Raji (cell line): Measurements from ENCODE around the gene MLANA.

Source experiments
- POLR2A ChIP-seq: IDR thresholded peaks from 2 replicates; pipeline ENCODE4 v1.6.1; 2011; ENCODE audit warnings: low read depth, low read length, control low read depth; ENCODE audit not compliant: insufficient read depth

Gene MLANA

DNA sequence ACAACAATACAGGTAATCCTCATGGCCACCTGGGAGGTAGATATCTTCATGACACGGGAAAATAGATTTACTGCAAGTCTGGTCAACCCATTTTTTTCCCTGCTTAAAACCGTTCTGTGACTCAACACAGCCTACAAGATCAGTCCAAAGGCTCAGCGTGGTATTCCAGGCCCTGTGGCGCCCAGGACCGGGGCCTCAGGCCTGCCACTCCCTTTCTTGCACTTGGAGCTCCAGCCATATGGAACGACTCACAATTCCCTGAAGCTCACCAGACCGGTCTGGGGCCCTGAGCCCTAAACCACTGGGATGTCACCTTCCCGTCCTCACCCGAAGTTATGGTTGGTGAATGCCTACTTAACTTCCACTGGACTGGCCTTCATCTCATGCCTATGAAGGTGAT is 6.5 kb upstream of the MLANA start:
- no peak for TF ChIP-seq POLR2A

- no peak for TF ChIP-seq POLR2A
Measured at GRCh38 chr9:5886114-5886939, 4.4 kb upstream of the MLANA start.

GRCh38 chr9:5892456-5893133 is 1.9 kb downstream of the MLANA start:
- TF ChIP-seq POLR2A: no peak

DNA sequence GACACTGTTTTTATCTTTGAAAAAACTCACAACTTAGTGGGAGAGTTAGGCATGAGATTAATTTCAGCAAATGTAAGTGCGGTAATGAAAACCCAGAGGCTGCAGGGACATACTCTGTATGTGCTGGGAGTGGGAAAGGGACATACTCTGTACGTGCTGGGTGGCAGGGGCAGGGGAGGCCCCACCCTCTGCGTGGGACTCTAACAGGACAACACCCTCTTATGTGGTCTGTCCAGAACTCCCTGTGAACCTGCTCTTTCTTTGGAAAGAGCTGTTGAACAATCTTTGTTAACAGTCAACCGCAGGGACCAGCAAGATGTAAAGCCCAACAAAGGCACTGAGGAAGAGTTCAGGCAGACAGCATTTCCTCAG is 2.4 kb downstream of the MLANA start:
- no peak for TF ChIP-seq POLR2A

DNA sequence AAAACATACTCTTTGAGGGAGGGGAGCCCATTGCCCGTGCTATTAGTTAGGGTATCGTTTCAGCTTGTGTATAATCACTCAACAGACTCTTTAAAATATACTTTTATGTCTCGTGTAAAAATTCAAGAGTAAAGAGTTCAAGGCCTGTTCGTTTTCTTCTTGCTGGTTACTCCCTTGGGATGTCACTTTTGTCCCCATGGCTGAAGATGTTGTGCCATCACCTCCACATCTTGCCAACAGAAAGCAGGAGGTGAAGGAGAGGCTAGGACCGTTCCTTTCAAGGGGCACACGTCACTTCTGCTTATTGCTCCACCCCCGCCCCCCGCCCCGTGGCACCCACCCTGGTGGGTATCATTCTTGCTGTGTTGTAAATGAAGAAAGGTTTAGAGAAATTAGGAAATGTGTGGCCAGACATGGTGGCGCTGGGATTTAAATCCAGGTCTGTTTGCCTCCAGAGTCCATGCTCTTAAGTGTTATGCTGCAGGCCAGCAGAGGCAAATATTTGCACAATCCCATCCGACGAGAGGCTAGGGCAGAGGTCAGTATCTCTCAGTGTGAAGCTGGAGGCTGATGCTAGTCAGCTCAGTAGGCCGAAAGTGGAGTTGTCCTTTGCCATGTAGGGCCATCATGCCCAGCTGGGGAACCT is 3.0 kb downstream of the MLANA start:
- TF ChIP-seq POLR2A: no peak

DNA sequence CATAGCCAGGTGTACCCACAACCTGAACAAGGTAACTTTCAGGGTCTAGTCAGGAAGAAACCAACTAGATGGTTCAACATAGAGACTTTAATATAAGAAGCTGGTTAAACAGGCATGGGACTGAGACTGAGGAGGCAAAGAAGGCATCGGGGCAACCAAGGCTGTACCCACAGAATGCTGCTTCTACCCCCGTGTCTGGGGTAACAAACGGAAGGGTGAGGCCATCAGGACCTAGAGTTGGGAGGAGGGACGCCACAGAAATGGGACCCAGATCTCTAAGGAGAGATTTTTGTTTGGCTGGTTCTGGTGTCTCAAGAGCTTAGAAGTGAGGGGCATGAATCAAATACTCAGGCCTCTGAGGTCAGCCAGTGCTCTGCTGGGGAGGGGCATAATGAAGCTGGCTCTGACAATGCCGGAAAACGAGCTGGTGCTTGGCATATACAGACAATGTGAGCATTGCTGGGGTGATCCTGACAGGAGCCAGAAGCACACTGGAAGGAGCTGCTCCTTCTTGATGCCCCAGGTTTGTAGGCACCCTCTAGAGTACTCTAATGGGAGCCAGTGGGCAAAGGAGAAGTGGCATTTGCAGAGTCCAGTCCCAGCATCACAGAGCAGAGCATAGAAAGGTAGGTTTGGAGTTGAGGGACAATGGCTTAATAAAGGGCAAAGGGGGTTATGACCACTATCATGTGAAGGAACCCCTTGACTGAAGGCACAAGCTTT is 3.7 kb downstream of the MLANA start:
- no peak for TF ChIP-seq POLR2A

DNA sequence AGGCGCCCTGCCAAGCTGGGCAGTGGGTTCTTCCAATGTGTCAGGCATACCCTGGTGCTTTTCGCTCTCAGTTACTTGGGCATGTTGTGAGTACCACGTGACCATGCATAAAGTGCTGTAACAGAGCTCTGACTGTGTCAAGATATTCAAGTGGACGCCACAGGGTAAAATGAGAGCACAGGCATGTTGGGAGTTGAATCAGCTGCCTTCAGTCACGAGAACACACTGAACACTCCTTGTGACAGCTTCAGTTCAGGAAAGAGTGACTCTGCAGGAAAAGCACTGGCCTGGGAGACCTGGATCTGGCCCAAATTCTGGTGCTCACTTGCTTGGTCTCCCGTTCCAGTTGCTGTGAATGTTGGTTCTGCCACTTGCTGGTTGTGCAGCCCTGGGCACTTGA is 5.1 kb downstream of the MLANA start:
- TF ChIP-seq POLR2A: no peak

DNA sequence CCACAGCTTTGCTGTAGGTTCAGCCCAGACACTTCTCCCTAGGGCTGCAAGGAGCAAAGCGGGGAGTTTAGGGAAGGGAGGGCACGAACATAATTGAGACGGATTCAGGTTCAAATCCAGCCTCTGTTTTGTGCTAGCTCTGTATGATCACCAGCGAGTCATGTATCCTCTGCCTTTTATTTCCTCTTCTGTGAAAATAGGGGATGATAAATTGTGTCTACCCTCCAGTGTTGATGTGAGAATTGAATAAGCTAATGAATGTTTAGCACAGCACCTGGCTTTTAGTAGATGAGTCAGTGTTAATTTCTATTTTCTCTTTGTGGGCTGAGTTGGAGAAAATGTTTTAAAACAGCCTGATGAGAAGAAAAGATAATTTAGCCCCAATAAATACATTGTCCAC is 6.2 kb downstream of the MLANA start:
- TF ChIP-seq POLR2A: no peak

GRCh38 chr9:5897851-5898250 is 7.2 kb downstream of the MLANA start:
- TF ChIP-seq POLR2A: no peak

DNA sequence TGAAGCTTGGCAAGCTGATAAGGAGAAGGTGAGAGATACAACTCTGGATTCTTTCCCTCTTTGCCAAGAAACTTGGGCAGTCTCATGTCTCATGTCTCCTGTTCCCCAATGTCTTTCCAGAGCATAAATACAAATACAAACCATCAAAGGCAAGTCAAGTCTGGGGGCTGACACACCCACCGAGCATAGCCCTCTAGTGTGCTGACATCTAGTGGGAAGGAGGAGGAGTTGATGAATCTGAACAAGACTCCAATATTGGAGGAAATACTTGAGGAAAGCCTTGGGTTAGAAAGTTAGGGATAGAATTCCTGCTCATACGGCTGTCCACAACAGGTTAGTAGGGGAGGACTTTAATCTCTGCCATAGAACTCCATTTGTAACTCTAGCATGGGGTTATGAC is 8.6 kb downstream of the MLANA start:
- TF ChIP-seq POLR2A: no peak

- TF ChIP-seq POLR2A: no peak
Measured at GRCh38 chr9:5900622-5901021, 9.9 kb downstream of the MLANA start.

GRCh38 chr9:5902377-5902776 is 11.7 kb downstream of the MLANA start:
- no peak for TF ChIP-seq POLR2A

DNA sequence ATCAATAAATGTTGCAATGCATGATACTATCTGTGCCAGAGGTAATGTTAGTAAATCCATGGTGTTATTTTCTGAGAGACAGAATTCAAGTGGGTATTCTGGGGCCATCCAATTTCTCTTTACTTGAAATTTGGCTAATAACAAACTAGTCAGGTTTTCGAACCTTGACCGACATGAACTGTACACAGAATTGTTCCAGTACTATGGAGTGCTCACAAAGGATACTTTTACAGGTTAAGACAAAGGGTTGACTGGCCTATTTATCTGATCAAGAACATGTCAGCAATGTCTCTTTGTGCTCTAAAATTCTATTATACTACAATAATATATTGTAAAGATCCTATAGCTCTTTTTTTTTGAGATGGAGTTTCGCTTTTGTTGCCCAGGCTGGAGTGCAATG is 18.2 kb downstream of the MLANA start:
- no peak for TF ChIP-seq POLR2A

GRCh38 chr9:5909976-5910375 is 19.3 kb downstream of the MLANA start:
- no peak for TF ChIP-seq POLR2A

DNA sequence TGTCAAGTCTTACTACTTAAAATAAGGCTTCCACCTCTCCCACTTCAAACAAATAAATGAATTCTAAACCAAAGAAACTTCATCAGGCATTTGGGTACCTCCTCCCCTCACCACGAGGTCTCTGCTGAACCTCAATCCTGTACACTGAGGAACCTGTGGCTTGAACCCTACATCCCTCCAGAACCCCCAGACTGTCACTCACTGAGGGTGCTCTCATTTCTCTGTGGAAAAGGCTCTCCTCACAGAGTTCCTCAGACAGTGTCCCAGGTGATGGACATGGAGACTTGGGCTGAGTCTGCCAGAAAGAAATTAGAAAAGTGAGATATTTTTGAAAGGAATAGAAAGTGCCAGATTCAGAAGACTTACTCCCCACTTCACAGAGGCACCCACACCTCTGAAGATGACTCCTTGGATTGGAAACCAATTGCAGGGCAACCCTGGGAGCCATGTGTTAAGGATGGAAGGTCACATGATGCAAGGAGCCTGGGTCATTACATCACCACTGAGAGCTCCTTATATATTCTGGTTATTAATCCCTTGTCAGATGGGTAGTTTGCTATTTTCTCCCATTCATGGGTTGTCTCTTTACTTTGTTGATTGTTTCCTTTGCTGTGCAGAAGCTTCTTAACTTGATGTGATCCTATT is 19.8 kb downstream of the MLANA start:
- TF ChIP-seq POLR2A: no peak
